GM20000 (cell line): Measurements from ENCODE around the gene BMP8A.

Experiments
- DNase-seq: peaks from one replicate; pipeline ENCODE4 v3.0.0; 2012; ENCODE audit warnings: low spot score
- TF ChIP-seq, protein P1 (sequence below): IDR thresholded peaks from 2 replicates; pipeline ENCODE4 v1.5.1; 2012; ENCODE audit warnings: mild to moderate bottlenecking, control low read depth; ENCODE audit errors: extremely low read depth, missing control alignments

Gene BMP8A

DNA sequence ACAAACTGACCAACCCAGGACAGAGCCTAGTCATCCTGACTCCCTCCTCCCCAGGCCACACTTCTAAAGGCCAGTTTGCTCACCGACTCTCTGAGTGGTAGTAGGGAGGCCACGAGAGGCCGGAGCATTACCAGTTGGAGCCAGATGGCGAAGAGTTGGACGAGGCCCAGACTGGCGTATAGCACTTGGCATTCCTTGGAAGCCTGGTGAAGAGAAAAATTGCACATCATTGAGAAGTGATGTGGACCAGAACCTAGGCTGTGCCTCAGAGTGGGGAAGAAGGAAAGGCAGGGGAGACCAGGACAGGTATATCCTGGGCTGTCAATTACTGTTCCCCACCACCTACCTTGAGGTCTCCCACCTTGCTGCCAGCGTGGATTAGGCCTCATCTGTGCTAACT lies 72.9 kb downstream of the BMP8A start:
- TF ChIP-seq, protein P1, sequence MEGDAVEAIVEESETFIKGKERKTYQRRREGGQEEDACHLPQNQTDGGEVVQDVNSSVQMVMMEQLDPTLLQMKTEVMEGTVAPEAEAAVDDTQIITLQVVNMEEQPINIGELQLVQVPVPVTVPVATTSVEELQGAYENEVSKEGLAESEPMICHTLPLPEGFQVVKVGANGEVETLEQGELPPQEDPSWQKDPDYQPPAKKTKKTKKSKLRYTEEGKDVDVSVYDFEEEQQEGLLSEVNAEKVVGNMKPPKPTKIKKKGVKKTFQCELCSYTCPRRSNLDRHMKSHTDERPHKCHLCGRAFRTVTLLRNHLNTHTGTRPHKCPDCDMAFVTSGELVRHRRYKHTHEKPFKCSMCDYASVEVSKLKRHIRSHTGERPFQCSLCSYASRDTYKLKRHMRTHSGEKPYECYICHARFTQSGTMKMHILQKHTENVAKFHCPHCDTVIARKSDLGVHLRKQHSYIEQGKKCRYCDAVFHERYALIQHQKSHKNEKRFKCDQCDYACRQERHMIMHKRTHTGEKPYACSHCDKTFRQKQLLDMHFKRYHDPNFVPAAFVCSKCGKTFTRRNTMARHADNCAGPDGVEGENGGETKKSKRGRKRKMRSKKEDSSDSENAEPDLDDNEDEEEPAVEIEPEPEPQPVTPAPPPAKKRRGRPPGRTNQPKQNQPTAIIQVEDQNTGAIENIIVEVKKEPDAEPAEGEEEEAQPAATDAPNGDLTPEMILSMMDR = no peak
- DNase-seq = no peak

DNA sequence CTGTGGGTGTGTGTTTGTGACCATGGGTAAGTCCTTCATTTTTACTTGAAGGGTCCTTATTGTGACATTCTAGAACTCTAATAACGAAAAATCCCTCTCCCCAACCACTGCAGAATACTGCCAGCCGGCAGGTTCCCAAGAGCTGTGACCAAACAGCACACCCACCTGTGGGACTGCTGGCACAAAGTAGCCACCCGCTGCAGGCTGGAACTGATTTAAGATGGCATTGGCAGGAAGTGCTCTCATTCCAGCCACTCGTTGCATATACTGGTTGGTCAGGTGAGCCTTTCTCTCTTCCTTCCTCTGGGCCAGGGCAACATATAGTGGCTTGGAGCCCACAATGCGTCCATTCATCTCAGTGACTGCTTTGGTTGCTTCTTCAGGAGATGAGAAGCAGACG lies 73.5 kb downstream of the BMP8A start:
- TF ChIP-seq, protein P1 = no peak
- DNase-seq = no peak

DNA sequence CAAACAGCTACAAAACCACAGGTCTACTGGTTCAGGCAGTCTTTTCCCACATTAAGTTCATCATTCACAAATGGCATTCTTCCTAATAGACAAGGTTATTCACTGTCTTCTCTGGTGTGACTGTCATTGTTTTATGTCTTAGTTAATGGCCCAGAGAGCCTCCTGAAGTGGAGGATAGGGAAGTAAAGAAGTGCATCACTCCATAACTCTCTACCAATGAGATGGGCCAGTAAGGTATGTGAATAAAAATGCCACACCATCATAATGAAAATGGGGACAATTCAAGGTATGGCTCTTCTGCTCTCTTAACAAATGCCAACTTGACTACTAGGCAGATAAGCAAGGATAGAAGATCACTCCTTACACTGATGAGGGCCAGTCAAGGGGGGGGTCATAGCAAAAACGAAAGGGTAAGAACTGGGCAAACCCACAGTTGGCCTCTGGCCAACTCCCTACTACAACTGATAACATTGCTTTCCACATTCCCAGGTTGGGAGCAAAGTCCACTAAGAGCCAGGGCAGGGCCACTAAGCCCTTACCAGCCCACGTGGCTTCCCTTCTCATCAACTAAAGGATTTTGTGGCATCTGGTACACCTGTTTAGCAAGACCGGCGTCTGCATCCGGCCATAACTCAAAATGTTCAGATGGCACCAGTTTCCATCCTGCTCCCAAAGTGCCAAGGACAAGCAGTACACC lies 75.2 kb downstream of the BMP8A start:
- TF ChIP-seq, protein P1 = no peak
- DNase-seq = no peak

DNA sequence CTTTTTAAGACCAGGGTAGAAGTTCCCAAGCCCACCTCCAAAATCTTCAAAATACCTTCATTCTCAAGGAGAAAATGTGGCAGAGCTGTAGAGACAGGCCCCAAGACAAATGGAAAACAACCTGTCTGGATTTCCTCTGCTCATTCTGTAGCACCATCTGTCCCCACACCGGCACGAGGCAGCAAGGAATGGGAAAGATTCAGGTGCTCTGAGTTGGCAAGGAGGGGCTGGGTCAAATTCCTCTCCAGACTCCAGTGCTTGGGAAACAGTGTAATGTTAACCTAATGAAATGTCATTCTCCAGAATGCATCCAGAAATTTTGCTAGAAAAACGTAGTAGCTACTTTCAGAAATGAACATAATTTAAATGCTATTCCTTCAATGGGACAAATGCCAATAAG lies 75.9 kb downstream of the BMP8A start:
- no peak for DNase-seq
- TF ChIP-seq, protein P1 = no peak

DNA sequence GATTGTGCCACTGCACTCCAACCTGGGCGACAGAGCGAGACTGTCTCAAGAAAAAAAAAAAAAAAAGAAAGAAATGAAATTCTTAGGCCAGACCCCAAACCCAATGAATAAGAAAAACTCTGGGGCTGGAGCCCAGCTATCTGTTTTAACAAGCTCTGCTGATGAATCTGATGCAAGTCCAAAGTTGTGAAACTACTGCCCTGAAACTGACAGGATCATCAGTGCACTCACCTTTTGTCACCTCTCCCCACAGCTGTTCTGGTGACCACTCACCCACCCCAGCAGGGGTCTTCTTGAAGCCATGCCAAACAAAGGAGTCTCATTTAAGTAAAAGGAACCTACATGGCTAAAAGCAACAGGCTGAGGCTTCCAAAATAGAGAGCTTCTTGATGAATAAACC lies 76.8 kb downstream of the BMP8A start:
- TF ChIP-seq, protein P1 = no peak
- no peak for DNase-seq

DNA sequence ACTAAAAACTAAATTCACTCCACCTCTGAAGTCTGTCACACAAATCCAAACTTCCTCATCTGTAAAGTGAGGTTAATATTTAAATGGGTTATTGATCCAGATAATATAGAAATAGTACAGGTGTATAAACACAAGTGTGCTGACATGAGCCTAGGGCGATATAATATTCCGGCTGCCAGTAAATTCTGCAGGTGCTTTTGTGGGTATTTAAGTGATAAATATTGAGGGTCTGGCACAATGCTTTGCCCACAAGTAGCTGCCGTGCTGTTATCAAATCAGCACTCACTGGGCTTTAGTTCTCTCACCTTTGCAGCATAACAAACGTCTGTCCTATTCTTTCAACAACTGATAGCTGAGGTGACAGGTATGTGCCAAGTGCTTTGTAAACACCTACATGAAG lies 77.6 kb downstream of the BMP8A start:
- DNase-seq = no peak
- TF ChIP-seq, protein P1 = no peak

- no peak for DNase-seq
- TF ChIP-seq, protein P1 = no peak
Measured at GRCh38 chr1:39570477-39571177, 79.2 kb downstream of the BMP8A start.
